NCI-H146 treated with DMSO at 0.1 percent for 48 hours (cell line): ENCODE results near the gene NR4A1.

Experiments
- DNase-seq: peaks from one replicate; lab custom pipeline; 2025; ENCODE audit not compliant: unreplicated experiment; lab: John Stamatoyannopoulos, UW

The NR4A1 gene

DNA sequence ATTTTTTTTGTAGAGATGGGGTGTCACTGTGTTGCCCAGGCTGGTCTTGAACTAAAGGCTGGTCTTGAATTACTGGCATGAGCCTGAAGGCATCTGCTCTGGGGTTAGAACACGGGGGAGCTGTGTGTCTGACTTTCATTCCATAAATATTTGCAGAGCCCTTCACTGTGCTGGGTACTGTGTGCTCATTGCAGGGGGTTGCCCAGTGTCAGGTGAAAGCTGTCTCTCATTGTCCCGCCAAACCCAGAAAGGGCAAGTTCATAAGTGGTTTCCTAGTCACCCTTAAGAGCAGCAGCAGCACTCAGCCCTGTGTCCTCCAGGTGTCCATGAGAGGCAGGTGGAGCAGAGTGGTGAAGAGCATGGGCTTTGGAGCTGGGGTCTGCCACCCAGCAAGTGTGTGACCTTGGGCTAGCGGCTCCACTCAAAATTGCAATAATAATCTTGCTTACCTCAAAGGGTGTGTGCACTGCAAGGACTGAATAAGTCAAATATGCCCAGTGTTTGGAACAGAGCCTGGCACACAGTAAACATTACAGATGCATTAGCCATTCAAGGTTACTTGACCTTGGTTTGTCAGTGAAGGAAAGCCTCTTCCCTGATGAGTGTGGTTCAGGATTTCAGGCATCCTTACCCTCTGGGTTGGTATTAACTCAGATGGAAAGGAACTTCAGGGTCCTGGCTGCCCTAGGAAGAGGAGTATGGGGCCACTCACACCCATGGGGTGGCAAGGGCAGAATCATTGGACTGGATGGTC is 23.9 kb downstream of the NR4A1 start:
- DNase-seq = no peak

DNA sequence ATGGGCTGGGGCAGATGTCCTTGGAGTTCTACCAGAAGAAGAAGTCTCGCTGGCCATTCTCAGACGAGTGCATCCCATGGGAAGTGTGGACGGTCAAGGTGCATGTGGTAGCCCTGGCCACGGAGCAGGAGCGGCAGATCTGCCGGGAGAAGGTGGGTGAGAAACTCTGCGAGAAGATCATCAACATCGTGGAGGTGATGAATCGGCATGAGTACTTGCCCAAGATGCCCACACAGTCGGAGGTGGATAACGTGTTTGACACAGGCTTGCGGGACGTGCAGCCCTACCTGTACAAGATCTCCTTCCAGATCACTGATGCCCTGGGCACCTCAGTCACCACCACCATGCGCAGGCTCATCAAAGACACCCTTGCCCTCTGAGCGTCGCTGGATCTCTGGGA is 25.6 kb downstream of the NR4A1 start:
- no peak for DNase-seq

DNA sequence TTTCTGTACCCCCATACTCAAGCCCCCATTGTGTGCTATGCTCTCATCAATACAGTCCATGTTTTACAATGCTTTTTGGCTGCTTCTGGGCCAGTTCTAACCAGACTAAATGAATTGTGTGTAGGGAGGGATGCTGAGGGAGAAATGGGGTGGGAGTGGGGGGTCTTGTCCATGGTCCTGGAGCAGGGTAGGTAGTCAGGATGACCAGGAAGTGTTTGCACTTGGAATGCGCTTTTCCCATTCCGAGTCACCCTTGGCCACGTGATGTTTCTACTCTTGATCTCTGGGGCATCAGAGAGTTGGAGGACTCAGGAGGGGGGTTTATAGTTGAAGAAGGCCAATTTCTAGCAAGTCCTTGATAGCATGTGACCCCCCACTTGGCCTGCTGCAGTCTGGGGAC is 27.0 kb downstream of the NR4A1 start:
- no peak for DNase-seq

DNA sequence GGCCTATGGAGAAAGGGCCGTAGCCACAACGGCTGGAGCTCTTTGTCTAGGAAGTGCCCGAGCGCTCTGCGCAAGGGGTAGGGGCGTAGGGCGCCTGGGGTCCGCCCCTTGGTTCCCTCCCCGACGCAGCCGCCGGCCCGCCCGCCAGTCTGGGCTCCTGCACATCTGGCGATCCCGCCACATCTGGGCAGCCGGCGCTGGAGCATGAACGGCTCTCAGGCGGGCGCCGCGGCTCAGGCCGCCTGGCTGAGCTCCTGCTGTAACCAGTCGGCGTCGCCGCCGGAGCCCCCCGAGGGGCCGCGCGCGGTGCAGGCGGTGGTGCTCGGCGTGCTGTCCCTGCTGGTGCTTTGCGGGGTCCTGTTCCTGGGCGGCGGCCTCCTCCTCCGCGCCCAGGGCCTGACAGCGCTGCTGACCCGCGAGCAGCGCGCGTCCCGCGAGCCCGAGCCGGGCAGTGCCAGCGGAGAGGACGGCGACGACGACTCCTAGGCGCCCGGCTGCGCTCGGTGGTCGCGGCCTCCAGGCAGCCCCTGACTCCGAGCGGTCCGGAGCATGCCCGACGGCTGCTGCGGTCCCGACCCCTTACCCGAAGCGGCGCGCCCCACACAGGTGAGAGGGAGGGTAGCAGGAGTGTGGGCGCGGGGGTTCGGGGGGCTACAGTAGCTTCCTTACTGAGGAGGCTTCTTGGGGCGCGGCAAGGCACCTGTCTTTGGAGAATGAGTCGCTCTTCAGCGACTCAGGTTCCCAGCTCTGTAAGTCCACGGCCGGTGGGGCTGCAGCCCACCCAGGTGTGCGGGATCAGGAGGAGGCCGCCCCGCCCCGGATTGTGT is 28.5 kb downstream of the NR4A1 start, which contains the start of gene SMIM41:
Gene SMIM41 (plus strand): TSS at position 129 of the 827 bp plus-strand sequence. CDS start 76 bp downstream, at position 205.
- DNase-seq = no peak

DNA sequence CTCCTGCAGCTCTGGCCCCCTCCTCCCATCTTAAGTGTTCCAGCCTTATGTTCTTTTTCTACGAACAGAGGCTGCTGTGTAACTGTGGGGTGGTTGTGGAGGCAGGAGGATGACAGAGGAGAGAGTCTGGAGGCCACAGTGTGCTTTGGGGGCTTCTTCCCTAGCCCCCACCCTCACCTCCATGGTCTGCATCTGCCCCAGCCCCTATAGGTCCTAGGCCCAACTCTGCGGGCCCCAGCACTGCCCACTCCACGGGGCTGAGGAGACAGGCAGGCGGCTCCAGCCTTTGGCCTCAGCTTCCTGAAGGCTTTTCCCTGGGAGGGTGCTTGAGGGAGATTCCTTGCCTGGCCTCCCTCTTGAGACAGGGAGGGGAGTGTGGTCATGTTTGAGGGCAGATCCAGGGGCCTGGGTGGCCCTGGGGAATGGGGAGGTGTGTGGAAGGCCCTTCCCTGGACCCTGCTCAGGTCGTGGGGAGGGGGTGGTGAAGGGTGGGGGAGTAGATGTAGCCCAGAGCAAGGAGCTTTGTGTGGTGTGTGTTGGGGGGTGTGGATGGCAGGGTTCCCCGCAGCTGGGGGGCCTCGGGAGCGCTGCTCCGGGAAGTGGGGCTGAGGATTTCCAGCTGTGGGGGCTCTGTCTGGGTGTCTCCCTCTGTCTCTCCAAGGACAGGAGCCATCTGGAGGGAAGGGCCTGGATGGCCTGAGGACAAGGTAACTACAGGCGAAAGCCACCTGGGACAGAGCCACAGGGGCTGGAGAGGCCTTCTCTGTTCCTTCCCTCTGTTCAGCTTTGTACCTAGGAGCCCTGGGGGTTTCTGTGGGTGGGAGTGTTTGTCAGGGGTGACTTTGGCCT is 29.4 kb downstream of the NR4A1 start:
- DNase-seq = no peak

DNA sequence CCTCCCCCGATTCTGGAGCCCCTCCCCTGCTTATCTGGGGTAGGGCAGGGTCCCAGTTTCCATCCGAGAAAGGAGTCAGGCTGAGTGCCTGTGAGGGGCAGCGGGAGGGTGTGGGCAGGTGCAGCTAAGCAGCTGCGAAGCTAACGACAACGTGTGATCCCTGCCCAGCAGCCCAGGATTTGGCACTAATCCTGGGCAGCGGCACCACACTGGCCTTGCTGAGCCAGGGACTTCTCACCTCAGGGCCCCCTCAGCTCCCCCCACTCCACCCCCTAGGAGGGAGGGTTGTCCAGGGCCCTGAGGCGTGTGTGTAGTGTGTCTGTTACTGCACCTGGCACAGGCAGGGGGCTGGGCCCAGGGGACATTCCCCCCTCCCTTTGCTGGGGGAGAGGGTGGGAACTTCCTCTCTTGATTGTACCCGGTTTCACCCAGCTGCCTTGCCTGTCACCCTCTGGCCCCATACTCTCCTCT is 30.1 kb downstream of the NR4A1 start:
- peak; percentile 38 for DNase-seq

DNA sequence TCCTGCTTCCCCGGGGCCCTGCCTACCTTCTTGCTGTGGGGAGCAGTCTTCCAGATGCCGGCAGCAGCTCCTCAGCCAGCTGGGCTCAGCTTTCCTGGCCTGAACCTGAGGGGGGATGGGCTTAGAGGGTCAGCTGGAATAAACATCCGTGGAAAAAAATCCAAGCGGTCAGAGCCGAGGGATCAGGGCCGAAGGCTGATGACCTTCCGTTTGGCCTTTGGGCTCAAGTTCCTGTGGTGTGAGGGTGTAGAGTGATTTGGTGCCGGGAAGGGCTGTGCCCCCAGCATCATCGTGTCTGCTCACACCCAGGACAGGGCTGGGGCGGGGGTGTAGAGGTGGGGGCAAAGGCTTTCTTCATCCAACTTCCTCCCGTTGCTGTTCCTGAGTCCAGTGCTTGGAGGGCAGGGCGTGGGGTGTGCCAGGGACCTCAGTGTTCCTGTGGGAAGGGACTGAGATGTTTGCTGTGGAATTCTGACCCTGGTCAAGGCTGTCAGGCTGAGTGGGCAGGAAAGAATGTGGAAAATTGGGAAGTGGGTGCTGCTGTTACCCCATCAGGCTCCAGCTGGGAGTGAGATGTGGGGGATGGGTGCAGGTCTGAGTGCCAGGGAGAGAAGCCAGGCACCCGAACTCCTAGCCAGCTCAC is 30.9 kb downstream of the NR4A1 start:
- no peak for DNase-seq

DNA sequence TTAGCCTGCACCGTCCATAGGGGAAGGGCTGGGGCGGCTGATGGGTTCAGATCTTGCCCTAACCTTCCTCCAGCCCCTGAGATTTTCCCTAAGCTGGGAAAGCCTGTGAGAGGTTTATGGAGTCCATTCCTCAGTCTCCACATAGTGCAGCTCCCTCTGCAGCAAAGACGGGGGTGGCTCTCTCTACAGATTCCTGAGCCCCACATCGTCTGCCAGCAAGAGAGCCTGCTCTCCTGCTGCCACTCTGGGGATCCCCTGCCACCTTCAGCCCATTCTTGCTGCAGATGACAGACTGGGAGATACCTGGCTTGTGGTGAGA is 31.4 kb downstream of the NR4A1 start:
- no peak for DNase-seq

DNA sequence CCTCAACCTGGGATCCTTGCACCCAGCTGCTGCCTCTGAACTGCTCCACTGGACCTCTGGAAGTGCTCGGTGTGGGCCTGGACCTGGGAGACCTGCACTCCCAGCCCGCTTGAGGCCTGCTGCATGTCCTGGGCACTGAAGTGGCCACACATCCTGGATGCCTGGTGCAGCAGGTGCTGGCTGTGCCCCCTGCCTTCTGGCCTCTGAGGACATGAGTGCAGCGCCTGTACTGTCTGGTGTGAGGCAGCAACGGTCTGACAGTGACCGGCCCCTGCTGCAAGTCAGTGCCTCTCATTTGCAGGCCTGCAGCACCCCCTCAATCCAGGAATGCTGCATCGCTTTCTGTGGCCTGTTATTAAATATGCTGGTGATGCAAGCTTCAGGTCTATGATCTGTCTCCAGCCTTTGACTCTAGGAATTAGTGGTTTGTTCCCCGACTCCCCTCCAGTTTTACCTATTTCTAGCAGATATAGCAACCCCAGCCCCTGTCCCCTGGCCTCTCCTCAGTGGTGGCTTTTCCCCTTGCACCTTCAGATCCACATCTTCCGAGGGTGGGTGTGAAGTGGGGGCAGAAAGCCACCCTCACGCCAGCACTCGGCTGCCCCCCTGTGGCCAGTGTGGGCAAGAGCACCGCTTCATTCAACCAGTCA is 31.9 kb downstream of the NR4A1 start:
- peak; percentile 39 for DNase-seq

DNA sequence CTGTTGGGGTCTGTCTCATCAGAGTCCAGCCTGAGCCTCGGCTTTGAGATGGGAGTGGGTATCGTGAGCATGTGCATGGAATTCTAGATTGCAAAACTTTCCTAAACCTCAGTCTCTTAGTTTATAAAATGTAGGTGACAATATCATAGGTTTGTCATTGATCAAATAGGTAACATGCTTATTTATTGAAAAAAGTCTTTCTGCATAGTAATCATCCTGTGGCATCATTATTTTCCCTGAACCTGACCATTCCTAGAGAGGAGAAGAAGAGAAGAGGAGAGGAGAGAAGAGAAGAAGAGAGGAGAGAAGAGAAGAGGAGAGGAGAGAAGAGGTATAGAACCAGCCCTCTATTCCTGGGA is 32.4 kb downstream of the NR4A1 start:
- no peak for DNase-seq

DNA sequence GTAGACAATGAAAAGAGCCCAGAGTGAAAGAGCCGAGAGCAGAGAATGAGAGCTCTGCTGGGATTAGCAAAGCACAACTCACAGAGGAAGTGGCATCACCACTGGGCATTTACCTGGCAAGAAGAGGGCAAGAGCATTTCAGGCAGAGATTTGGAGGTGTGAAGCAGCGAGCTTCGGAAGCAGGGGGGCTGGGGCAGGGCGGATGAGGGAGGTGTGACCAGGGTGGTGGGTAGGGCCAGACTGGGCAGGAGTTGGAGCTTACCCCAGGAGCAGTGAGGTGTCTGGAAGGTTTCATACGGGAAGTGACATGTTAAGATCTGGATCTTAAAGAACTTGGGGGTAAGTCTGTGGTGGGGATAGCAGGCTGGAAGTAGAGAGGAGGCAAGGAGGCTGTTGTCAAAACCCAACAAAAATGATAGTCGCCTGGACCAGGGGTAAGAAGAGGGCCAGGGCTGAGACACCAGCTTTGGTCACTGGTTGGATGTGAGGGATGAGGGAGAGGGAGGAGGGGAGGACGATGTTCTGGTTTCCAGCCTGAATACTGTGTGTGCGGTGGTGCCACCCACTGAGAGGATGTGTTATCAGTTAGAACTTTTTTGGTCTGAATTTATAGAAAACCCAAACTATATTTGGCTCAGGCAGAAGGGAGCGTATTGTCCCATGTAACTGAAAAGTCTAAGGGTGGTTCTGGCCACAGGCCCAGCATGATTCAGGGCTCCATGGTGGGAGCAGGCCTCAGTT is 33.4 kb downstream of the NR4A1 start:
- no peak for DNase-seq

DNA sequence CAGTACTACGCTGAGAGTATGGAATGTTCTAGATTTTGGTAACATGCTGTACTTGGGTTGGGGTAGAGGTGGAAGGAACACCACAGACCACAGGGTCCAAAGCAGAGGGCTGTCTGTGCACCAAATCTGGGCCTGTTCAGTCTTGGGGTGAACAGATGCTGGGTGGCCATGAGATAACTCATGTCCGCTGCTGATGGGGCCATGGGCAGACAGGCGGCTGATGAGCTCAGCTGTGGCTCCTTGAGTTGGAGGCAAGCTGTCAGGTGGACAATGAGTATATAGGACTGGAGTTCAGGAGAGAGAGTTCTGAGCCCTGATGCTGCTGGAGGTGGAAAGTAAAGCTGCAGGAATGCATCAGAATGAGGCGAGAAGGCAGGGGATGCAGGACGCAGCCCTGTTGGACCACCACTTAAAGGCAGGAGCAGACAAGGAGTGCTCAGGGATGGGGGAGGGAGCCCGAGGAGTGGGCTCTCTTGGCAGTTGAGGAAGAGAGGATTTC is 34.5 kb downstream of the NR4A1 start:
- DNase-seq = no peak

DNA sequence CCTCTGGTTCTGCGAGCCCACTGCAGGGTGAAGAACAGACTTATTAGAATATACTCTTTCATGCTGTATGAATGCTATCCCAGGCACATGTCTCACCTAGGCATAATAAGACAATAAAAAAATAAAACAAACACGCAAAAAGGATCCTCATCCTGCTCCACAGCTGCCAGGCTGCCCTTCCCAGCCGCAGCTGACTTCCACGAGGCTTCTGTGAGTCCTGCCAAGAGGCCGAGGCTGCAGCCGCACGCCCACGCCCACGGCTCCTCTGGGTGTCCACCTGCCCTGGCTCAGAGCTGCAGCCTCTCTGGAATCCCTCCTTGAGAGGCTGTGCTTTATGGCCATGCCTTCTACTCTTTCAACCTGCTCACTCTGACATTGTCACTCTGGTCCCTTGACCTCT is 35.1 kb downstream of the NR4A1 start:
- no peak for DNase-seq

DNA sequence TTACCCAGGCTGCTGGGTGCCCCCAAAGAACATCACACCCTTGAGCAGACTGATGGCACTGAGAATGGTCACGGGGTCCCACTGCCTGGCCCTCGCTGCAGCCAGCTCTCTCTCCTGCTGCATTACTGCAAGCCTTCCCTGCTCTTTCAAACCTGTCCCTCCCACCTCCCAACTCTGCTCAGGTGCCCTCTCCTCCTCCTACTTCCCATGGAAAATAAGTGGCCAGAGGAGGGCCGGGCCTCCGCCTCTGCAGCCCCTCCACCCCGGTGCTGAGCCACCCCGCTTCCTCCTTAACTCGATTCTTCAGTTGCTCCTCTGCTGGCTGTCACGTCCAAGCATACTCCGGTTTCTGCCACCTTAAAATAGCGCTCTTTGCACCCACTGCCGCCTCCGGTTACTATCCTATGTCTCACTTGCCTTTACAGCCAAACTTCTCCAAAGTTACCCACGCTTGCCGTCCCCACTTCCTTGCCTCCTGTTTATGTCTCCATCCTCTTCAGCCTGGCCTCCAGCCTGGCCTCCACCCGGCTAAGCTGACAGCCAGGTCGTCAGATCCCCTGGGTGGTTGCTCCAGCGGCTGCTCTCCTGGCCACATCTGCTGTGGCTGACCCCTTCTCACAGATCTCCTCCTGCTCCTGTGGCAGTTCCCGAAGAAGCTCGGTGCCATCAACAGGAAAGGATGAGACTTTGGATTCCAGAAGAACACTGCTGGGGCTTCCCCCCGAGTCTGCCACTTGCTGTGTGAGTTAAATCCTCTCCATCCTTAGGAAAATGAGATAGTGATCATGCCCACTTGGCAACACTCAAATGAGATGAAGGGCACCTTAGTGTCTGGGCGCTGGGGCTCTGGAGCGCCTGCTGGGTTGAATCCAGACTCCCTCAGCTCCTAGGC is 35.9 kb downstream of the NR4A1 start:
- DNase-seq = no peak

DNA sequence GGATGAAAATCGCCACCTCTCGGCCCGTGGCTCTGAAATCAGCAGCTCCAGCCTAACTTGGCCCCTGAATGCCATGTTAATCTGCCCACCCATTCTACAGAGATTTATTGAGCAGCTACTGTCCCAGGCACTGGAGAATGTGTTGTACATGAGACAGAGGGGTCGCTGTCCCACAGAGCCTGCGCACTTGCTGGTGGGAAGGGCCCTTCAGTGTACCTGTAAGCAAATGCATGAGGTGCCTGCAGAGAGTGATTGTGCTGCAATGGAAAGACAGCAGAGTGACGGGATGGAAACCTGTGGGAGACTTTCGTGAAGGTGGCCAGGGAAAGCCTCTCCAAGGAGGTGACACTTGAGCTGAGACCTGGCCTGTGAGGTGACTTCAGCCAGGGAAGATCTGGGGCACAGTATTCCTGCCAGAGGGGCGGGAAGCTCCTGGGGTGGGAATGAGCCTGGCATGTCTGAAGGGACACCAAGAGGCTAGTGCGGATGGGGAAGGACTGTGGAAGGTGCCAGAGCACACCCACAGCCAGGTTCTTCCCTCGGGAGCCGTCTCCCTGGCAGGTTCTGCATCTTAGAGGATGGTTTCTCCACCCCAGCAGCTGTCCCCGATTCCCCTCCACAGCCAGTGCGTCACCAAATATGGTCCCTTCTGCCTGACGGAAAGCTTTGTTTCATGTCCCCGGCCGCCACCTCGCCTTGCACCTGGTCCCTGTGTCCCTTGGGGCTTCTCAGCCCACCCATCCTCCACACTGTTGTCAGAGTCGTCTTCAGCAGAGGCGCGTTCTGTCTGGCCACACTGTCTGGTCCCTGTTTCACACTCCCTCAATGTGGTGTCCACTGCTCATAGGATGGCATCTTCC is 36.9 kb downstream of the NR4A1 start:
- no peak for DNase-seq

DNA sequence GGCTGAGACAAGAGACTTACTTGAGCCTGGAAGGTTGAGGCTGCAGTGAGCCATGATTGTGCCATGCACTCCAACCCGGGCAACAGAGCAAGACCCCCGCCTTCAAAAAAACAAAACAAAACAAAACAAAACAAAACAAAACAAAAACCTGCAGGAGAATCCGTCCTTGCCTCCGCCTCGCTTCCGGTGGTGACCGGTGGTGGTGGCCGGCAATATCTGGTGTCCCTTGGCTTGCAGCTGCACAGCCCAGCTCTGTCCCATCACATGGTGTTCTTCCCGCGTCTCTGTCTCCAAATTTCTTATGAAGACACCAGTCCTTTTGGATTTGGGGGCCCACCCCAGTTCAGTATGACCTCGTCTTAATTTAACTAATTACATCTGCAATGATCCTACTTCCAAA is 38.2 kb downstream of the NR4A1 start:
- no peak for DNase-seq

DNA sequence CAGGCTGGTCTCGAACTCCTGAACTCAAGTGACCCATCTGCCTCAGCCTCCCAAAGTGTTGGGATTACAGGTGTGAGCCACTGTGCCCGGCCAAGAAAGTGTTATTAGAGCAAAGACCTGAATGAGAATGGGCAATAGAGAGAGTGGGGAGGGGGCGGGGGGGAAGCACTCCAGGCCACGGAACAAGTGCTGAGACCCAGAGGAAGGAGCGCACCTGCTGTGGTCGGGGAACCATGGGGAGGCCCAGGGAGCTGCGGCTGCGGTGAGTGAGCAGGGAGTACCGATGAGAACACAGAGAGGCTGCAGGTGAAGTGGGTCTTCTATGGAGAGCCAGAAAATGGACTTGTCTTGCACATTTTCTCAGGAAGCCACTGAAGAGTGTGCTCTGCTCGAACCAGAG is 39.0 kb downstream of the NR4A1 start:
- DNase-seq = no peak

DNA sequence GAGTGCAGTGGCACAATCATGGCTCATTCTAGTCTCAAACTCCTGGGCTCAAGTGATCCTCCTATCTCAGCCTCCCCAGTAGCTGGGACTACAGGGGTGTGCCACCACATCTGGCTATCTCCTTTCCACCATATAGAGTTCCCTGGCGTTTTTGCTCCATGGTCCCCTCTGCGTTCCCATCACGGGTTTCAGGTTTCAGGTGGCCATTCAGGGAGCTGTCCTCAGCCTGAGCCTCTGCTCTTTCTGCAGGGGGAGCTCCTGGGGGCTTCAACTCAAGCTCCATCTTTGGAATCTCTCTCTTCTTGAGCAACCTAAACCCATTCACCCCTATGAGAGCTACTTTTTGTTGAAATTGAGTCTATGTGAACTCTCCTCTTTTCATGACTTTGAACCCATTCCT is 39.8 kb downstream of the NR4A1 start:
- DNase-seq = no peak
